ENCODE data around the gene GAK. TPM values are rescaled to one million over a fixed set of nuclear protein-coding genes. Genes with fewer than 3 reads are reported as not detected.

The GAK gene
- total RNA-seq, 2 experiments from 2014 or later, result 82.9 to 88.0 TPM

- CTCF ChIA-PET, result no interaction called here
- intact Hi-C loops (cut with DNase I, micrococcal nuclease), result no loop called here
Measured at GRCh38 chr4:868421-868820, 63.7 kb downstream of the GAK start.

GRCh38 chr4:867526-868250 lies 64.4 kb downstream of the GAK start:
- no peak overlapping the region for H3K27ac Mint-ChIP-seq
- POLR2A ChIA-PET, result no interaction called here
- H3K9me3 Mint-ChIP-seq (ENCODE audit: low read depth), result no peaks in the 10 kb centered on the region
- no peaks in the 10 kb centered on the region for H3K27me3 Mint-ChIP-seq
- CTCF ChIA-PET, result no interaction called here
- DNase-seq (no peak), ATAC-seq (no peak)
- intact Hi-C loops (cut with DNase I, micrococcal nuclease), result no loop called here
- H3K4me1 Mint-ChIP-seq, result peaks cover 2% of the 10 kb centered on the region
- peaks cover 43% of the 10 kb centered on the region for H3K36me3 Mint-ChIP-seq (ENCODE audit: low read depth)
- H3K4me3 Mint-ChIP-seq, result no peak overlapping the region

More at GRCh38 chr4:868421-868820, 63.7 kb downstream of the GAK start:
- Mint-ChIP-seq H3K9me3 (ENCODE audit: low read depth) (no peaks in the 10 kb centered on the region), H3K27ac (no peak overlapping the region), H3K4me3 (no peak overlapping the region), H3K27me3 (no peaks in the 10 kb centered on the region), H3K4me1 (peaks cover 2% of the 10 kb centered on the region), H3K36me3 (ENCODE audit: low read depth) (peaks cover 37% of the 10 kb centered on the region)
- DNase-seq (no peak), ATAC-seq (no peak)
- POLR2A ChIA-PET, result no interaction called here

GRCh38 chr4:866761-867390 lies 65.2 kb downstream of the GAK start:
- Mint-ChIP-seq H3K9me3 (ENCODE audit: low read depth) (no peaks in the 10 kb centered on the region), H3K36me3 (ENCODE audit: low read depth) (peaks cover 48% of the 10 kb centered on the region), H3K4me3 (no peak overlapping the region), H3K27ac (peak overlapping the region; percentile 65), H3K27me3 (no peaks in the 10 kb centered on the region), H3K4me1 (peaks cover 2% of the 10 kb centered on the region)
- DNase-seq, result peak; percentile 57
- CTCF ChIA-PET, result no interaction called here
- POLR2A ChIA-PET, result no interaction called here
- intact Hi-C loops (cut with DNase I, micrococcal nuclease), result no loop called here
- ATAC-seq, result peak; percentile 74

- ATAC-seq (no peak), DNase-seq (no peak)
- no peaks in the 10 kb centered on the region for H3K9me3 Mint-ChIP-seq (ENCODE audit: low read depth)
- H3K4me3 Mint-ChIP-seq, result no peak overlapping the region
- POLR2A ChIA-PET, result no interaction called here
- peaks cover 50% of the 10 kb centered on the region for H3K36me3 Mint-ChIP-seq (ENCODE audit: low read depth)
- no peaks in the 10 kb centered on the region for H3K27me3 Mint-ChIP-seq
- H3K4me1 Mint-ChIP-seq, result peaks cover 2% of the 10 kb centered on the region
- intact Hi-C loops (cut with DNase I, micrococcal nuclease), result no loop called here
- CTCF ChIA-PET, result no interaction called here
- H3K27ac Mint-ChIP-seq, result no peak overlapping the region
Measured at GRCh38 chr4:866068-866760, 65.9 kb downstream of the GAK start.

GRCh38 chr4:865572-865971 lies 66.5 kb downstream of the GAK start:
- ATAC-seq, result no peak
- CTCF ChIA-PET, result no interaction called here

GRCh38 chr4:865121-865465 lies 67.0 kb downstream of the GAK start:
- peaks cover 51% of the 10 kb centered on the region for H3K36me3 Mint-ChIP-seq (ENCODE audit: low read depth)
- ATAC-seq, result no peak
- no peak overlapping the region for H3K4me3 Mint-ChIP-seq
- peak overlapping the region; percentile 14 for H3K27ac Mint-ChIP-seq
- H3K4me1 Mint-ChIP-seq, result peaks cover 2% of the 10 kb centered on the region
- ChIA-PET CTCF (no interaction called here), POLR2A (no interaction called here)
- DNase-seq, result no peak
- H3K9me3 Mint-ChIP-seq (ENCODE audit: low read depth), result no peaks in the 10 kb centered on the region
- H3K27me3 Mint-ChIP-seq, result no peaks in the 10 kb centered on the region
- intact Hi-C loops (cut with DNase I, micrococcal nuclease), result no loop called here

More at GRCh38 chr4:865572-865971, 66.5 kb downstream of the GAK start:
- POLR2A ChIA-PET, result no interaction called here
- peak overlapping the region; percentile 14 for H3K27ac Mint-ChIP-seq
- no peaks in the 10 kb centered on the region for H3K27me3 Mint-ChIP-seq
- DNase-seq, result no peak
- H3K4me3 Mint-ChIP-seq, result no peak overlapping the region
- intact Hi-C loops (cut with DNase I, micrococcal nuclease), result no loop called here
- H3K36me3 Mint-ChIP-seq (ENCODE audit: low read depth), result peaks cover 52% of the 10 kb centered on the region
- H3K9me3 Mint-ChIP-seq (ENCODE audit: low read depth), result no peaks in the 10 kb centered on the region
- H3K4me1 Mint-ChIP-seq, result peaks cover 2% of the 10 kb centered on the region

- intact Hi-C loops (cut with DNase I, micrococcal nuclease), result no loop called here
- POLR2A ChIA-PET, result no interaction called here
- H3K27ac Mint-ChIP-seq, result no peak overlapping the region
- H3K36me3 Mint-ChIP-seq (ENCODE audit: low read depth), result peaks cover 48% of the 10 kb centered on the region
- ATAC-seq (no peak), DNase-seq (no peak)
- H3K4me1 Mint-ChIP-seq, result peaks cover 2% of the 10 kb centered on the region
- no peaks in the 10 kb centered on the region for H3K27me3 Mint-ChIP-seq
- CTCF ChIA-PET, result no interaction called here
- H3K4me3 Mint-ChIP-seq, result no peak overlapping the region
- H3K9me3 Mint-ChIP-seq (ENCODE audit: low read depth), result no peaks in the 10 kb centered on the region
Measured at GRCh38 chr4:864456-865120, 67.5 kb downstream of the GAK start.

- CTCF ChIA-PET, result no interaction called here
- Mint-ChIP-seq H3K36me3 (ENCODE audit: low read depth) (peaks cover 55% of the 10 kb centered on the region), H3K4me3 (no peak overlapping the region), H3K4me1 (peaks cover 9% of the 10 kb centered on the region), H3K9me3 (ENCODE audit: low read depth) (peaks cover 4% of the 10 kb centered on the region), H3K27me3 (no peaks in the 10 kb centered on the region), H3K27ac (no peak overlapping the region)
- ATAC-seq (no peak), DNase-seq (no peak)
- POLR2A ChIA-PET, result no interaction called here
- intact Hi-C loops (cut with DNase I, micrococcal nuclease), result no loop called here
Measured at GRCh38 chr4:860561-860960, 71.6 kb downstream of the GAK start.

GRCh38 chr4:859496-859895 lies 72.6 kb downstream of the GAK start:
- no peak overlapping the region for H3K27ac Mint-ChIP-seq
- H3K27me3 Mint-ChIP-seq, result no peaks in the 10 kb centered on the region
- ATAC-seq, result no peak
- intact Hi-C loops (cut with DNase I, micrococcal nuclease), result no loop called here
- peaks cover 4% of the 10 kb centered on the region for H3K9me3 Mint-ChIP-seq (ENCODE audit: low read depth)
- H3K36me3 Mint-ChIP-seq (ENCODE audit: low read depth), result peaks cover 54% of the 10 kb centered on the region
- H3K4me3 Mint-ChIP-seq, result no peak overlapping the region
- ChIA-PET CTCF (no interaction called here), POLR2A (no interaction called here)
- peaks cover 9% of the 10 kb centered on the region for H3K4me1 Mint-ChIP-seq
- DNase-seq, result no peak

- DNase-seq (no peak), ATAC-seq (no peak)
- Mint-ChIP-seq H3K4me1 (peaks cover 9% of the 10 kb centered on the region), H3K27me3 (no peaks in the 10 kb centered on the region), H3K4me3 (no peak overlapping the region), H3K9me3 (ENCODE audit: low read depth) (peaks cover 4% of the 10 kb centered on the region), H3K27ac (no peak overlapping the region), H3K36me3 (ENCODE audit: low read depth) (peaks cover 52% of the 10 kb centered on the region)
- CTCF ChIA-PET, result no interaction called here
- intact Hi-C loops (cut with DNase I, micrococcal nuclease), result no loop called here
- POLR2A ChIA-PET, result no interaction called here
Measured at GRCh38 chr4:858831-859451, 73.2 kb downstream of the GAK start.

GRCh38 chr4:858041-858481 lies 74.1 kb downstream of the GAK start:
- no peak overlapping the region for H3K27ac Mint-ChIP-seq
- no peak for DNase-seq
- peaks cover 9% of the 10 kb centered on the region for H3K4me1 Mint-ChIP-seq
- H3K36me3 Mint-ChIP-seq (ENCODE audit: low read depth), result peaks cover 50% of the 10 kb centered on the region
- no peak for ATAC-seq
- H3K27me3 Mint-ChIP-seq, result no peaks in the 10 kb centered on the region
- ChIA-PET POLR2A (no interaction called here), CTCF (no interaction called here)
- intact Hi-C loops (cut with DNase I, micrococcal nuclease), result no loop called here
- H3K9me3 Mint-ChIP-seq (ENCODE audit: low read depth), result peaks cover 4% of the 10 kb centered on the region
- H3K4me3 Mint-ChIP-seq, result no peak overlapping the region

Data from activated CD4-positive, alpha-beta T cell treated with anti-CD3 and anti-CD28 coated beads for 36 hours (primary cell).